Measurements from ENCODE around the gene CLIC5.

CLIC5 gene

DNA sequence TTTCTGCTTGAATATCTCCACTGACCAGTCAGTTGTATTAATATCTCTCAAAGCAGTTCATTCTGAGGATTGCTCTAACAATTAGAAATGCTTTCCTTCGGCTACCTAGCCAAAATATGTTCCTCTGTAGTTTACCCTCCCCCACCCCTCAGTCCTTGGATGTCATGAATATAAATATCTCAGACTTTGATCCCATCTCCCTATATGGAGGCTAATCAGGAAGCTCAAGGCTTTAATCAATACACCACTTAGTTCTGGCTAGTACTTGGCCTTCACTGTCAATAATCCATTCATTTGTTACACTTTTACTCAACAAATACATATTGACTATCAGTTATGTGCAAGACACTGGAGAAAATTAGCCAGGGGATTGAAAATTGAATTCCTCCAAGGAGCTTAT lies 60.1 kb downstream of the CLIC5 start:
- no peak overlapping the region for H3K9ac ChIP-seq (ENCODE audit: low read length)
- no peaks in the 10 kb centered on the region for H3F3A ChIP-seq (ENCODE audit: insufficient read depth, low read length)

DNA sequence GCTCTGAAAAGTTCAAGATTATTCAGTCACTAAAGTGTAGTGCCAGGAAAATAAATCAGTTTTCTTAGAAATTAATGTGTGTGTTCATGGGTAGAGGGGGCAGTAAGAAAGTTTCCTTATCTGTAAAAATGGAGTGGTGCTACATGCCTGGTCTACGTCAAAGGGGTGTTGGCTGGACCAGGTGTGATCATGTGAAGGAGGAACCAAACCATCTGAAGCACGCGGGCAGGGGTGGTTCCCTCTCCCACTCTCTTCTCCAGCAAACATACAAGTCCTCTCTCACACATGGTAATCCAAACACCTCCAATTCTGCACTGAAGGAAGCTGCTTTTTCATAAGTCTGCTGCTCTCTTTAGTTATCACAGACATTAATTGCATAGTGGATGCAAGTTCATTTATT lies 63.1 kb downstream of the CLIC5 start:
- H3K27ac ChIP-seq (ENCODE audit: low read depth, low read length, poor library complexity, severe bottlenecking) = no peak overlapping the region
- TF ChIP-seq, protein P1, sequence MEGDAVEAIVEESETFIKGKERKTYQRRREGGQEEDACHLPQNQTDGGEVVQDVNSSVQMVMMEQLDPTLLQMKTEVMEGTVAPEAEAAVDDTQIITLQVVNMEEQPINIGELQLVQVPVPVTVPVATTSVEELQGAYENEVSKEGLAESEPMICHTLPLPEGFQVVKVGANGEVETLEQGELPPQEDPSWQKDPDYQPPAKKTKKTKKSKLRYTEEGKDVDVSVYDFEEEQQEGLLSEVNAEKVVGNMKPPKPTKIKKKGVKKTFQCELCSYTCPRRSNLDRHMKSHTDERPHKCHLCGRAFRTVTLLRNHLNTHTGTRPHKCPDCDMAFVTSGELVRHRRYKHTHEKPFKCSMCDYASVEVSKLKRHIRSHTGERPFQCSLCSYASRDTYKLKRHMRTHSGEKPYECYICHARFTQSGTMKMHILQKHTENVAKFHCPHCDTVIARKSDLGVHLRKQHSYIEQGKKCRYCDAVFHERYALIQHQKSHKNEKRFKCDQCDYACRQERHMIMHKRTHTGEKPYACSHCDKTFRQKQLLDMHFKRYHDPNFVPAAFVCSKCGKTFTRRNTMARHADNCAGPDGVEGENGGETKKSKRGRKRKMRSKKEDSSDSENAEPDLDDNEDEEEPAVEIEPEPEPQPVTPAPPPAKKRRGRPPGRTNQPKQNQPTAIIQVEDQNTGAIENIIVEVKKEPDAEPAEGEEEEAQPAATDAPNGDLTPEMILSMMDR (IDR thresholded peaks at IDR 0.05; ENCODE audit: low read length) = no peak
- TF ChIP-seq EZH2 (IDR thresholded peaks at IDR 0.05; ENCODE audit: borderline replicate concordance, low read length) = no peak
- no peaks in the 10 kb centered on the region for H3K36me3 ChIP-seq (ENCODE audit: insufficient read depth, low read length)
- no peaks in the 10 kb centered on the region for H4K20me1 ChIP-seq (ENCODE audit: insufficient read depth, low read length)
- H3K27me3 ChIP-seq (ENCODE audit: insufficient read depth, low read length) = no peaks in the 10 kb centered on the region
- H3K4me2 ChIP-seq (ENCODE audit: low read length) = no peak overlapping the region
- H3F3A ChIP-seq (ENCODE audit: insufficient read depth, low read length) = no peaks in the 10 kb centered on the region
- no peak overlapping the region for H3K9ac ChIP-seq (ENCODE audit: low read length)
- H3K9me3 ChIP-seq (ENCODE audit: low read length) = no peaks in the 10 kb centered on the region
- no peaks in the 10 kb centered on the region for H3K79me2 ChIP-seq (ENCODE audit: insufficient read depth, low read length)
- no peaks in the 10 kb centered on the region for H3K9me2 ChIP-seq (ENCODE audit: low read depth, low read length)
- H3K4me1 ChIP-seq (ENCODE audit: insufficient read depth, low read length, severe bottlenecking) = no peaks in the 10 kb centered on the region
- no peak overlapping the region for H3K4me3 ChIP-seq (ENCODE audit: low read depth, low read length, poor library complexity, severe bottlenecking)
- H2AFZ ChIP-seq (ENCODE audit: low read length) = no peak overlapping the region

More for the DNA sequence above, 60.1 kb downstream of the CLIC5 start:
- Histone ChIP-seq H3K4me2 (ENCODE audit: low read length) (no peak overlapping the region), H2AFZ (ENCODE audit: low read length) (no peak overlapping the region), H3K27ac (ENCODE audit: low read depth, low read length, poor library complexity, severe bottlenecking) (no peak overlapping the region), H3K79me2 (ENCODE audit: insufficient read depth, low read length) (no peaks in the 10 kb centered on the region), H3K27me3 (ENCODE audit: insufficient read depth, low read length) (no peaks in the 10 kb centered on the region), H3K9me2 (ENCODE audit: low read depth, low read length) (no peaks in the 10 kb centered on the region), H3K9me3 (ENCODE audit: low read length) (no peaks in the 10 kb centered on the region), H3K4me1 (ENCODE audit: insufficient read depth, low read length, severe bottlenecking) (no peaks in the 10 kb centered on the region), H4K20me1 (ENCODE audit: insufficient read depth, low read length) (no peaks in the 10 kb centered on the region), H3K36me3 (ENCODE audit: insufficient read depth, low read length) (no peaks in the 10 kb centered on the region), H3K4me3 (ENCODE audit: low read depth, low read length, poor library complexity, severe bottlenecking) (no peak overlapping the region)
- TF ChIP-seq EZH2 (IDR thresholded peaks at IDR 0.05; ENCODE audit: borderline replicate concordance, low read length) = no peak
- TF ChIP-seq, protein P1 (IDR thresholded peaks at IDR 0.05; ENCODE audit: low read length) = no peak

DNA sequence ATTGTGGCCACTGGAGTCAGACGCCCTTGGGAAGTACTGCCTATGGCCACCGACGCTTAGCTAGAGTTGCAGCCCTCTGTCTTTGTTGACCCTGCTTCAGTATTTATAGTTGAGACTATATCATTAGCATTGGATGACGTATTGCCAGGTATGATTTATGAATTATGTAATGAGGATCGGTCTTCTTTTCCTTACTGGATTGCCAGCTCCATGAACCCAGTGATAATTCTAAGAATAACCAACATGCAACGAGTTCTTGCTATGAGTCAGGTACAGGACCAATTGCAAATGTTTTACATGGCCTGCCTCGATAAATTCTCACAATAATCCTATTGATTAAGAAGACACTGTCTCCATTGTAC lies 63.5 kb downstream of the CLIC5 start:
- Histone ChIP-seq H3K9me3 (ENCODE audit: low read length) (no peaks in the 10 kb centered on the region), H4K20me1 (ENCODE audit: insufficient read depth, low read length) (no peaks in the 10 kb centered on the region), H3F3A (ENCODE audit: insufficient read depth, low read length) (no peaks in the 10 kb centered on the region), H3K27me3 (ENCODE audit: insufficient read depth, low read length) (no peaks in the 10 kb centered on the region), H3K27ac (ENCODE audit: low read depth, low read length, poor library complexity, severe bottlenecking) (no peak overlapping the region), H3K4me2 (ENCODE audit: low read length) (no peak overlapping the region), H3K4me1 (ENCODE audit: insufficient read depth, low read length, severe bottlenecking) (no peaks in the 10 kb centered on the region), H3K9ac (ENCODE audit: low read length) (no peak overlapping the region), H3K4me3 (ENCODE audit: low read depth, low read length, poor library complexity, severe bottlenecking) (no peak overlapping the region), H3K9me2 (ENCODE audit: low read depth, low read length) (no peaks in the 10 kb centered on the region), H2AFZ (ENCODE audit: low read length) (no peak overlapping the region), H3K36me3 (ENCODE audit: insufficient read depth, low read length) (no peaks in the 10 kb centered on the region), H3K79me2 (ENCODE audit: insufficient read depth, low read length) (no peaks in the 10 kb centered on the region)
- TF ChIP-seq EZH2 (IDR thresholded peaks at IDR 0.05; ENCODE audit: borderline replicate concordance, low read length) = no peak
- TF ChIP-seq, protein P1 (IDR thresholded peaks at IDR 0.05; ENCODE audit: low read length) = no peak
